Lower lobe of right lung (tissue), 2 donors: Measurements from ENCODE around the gene SORBS2. TPM values are rescaled to one million over a fixed set of nuclear protein-coding genes. Genes with fewer than 3 reads are reported as not detected.
A peak's percentile ranks its signal among the peaks of the same experiment; 100 is the strongest.

Experiments used
- ATAC-seq, 2 donors: fragments of 200-7000 bp; cut with Tn5 transposase; one replicate each; pipeline ENCODE4 v1.9.1; 2020 to 2022; ENCODE audit warnings: mild to moderate bottlenecking in 2 of 2, moderate library complexity in 2 of 2
- DNase-seq: peaks from one replicate; pipeline ENCODE4 v3.0.0-alpha.2; 2020
- H3K27ac ChIP-seq: fragments of 200-600 bp; one replicate; pipeline ENCODE4 v1.8.0; 2022
- H3K27me3 ChIP-seq: fragments of 200-600 bp; one replicate; pipeline ENCODE4 v1.8.0; 2022; ENCODE audit warnings: low read depth
- H3K36me3 ChIP-seq: fragments of 200-600 bp; one replicate; pipeline ENCODE4 v1.8.0; 2022; ENCODE audit warnings: mild to moderate bottlenecking
- H3K4me1 ChIP-seq: fragments of 200-600 bp; one replicate; pipeline ENCODE4 v1.8.0; 2022
- H3K4me3 ChIP-seq: fragments of 200-600 bp; one replicate; pipeline ENCODE4 v1.8.0; 2022; ENCODE audit warnings: mild to moderate bottlenecking
- H3K9me3 ChIP-seq: fragments of 200-600 bp; one replicate; pipeline ENCODE4 v1.8.0; 2022
- CTCF ChIP-seq: fragments of 200-600 bp; IDR thresholded peaks from one replicate; pipeline ENCODE4 v1.8.0; 2022; ENCODE audit warnings: antibody characterized with exemption, mild to moderate bottlenecking
- intact Hi-C: fragments of 100-400 bp; cut with DNase I; formaldehyde crosslinking; loops from one replicate; pipeline ENCODE4 v1.11.0; 2022
- total RNA-seq: library from RNA; stranded (reverse); fragmentation: NEBNext Ultra II Directional; extraction: Animal tissue kit (Norgen Biotek cat#: 25700); gene quantifications from one replicate; pipeline ENCODE4 v1.2.1, GENCODE V29; 2021
- donor health status: DM: no; HTN: yes; CAD: no; lungs with severe emphysema.

The SORBS2 gene
- total RNA-seq, 1 donor from 2014 or later, result 49.3 TPM

- Histone ChIP-seq H3K27ac (peak overlapping the region; percentile 4), H3K27me3 (no peaks in the 10 kb centered on the region), H3K36me3 (no peaks in the 10 kb centered on the region), H3K9me3 (no peaks in the 10 kb centered on the region), H3K4me3 (no peak overlapping the region), H3K4me1 (peaks cover 30% of the 10 kb centered on the region)
- intact Hi-C loops, result no loop called here
- no peak for TF ChIP-seq CTCF
- DNase-seq (no peak), ATAC-seq (peak; percentile 19 to 49)
Observed at GRCh38 chr4:185838104-185838452, 26.1 kb upstream of the SORBS2 start.

- peak overlapping the region; percentile 4 for H3K27ac ChIP-seq
- ATAC-seq, result peak in 1 of 2 donors; percentile 41
Observed at GRCh38 chr4:185837415-185838103, 25.6 kb upstream of the SORBS2 start.

DNA sequence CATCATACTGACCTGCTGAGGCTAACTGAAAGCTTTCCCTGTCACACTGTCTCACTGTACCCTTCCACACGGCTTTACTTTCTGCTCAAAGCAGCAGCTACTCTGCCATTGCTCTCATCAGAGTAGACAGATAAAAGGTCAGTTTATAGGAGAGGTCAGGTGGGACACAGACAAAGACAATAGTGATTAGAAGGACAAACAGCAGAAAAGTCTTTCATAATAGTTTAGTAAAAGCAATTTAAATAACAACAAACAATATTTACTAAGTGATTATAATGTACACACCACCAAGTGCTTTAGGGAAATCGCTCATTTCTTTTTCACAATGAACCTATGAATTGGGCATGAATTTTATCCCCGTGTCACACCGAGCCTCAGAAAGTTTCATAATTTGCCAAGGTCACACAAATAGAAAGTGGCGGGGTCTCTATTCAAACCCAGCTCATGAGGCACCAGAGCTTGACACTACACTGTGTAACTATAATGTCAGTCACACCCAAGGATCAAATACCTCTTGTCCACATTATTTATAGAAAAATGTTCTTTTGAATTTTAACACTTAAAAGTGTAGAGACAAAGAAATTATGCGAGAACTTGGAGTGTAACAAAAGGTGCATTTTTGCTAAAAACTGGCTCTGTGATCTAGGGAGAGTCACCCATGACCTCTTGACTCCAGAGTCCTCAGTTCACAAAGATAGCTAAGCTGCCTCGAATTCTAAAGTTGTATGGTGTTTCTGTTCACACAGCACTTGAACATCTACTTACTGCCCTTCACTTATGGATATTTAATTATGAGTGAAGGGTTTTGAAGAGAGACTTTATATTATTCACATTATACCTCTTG lies 24.5 kb upstream of the SORBS2 start:
- peaks cover 30% of the 10 kb centered on the region for H3K4me1 ChIP-seq
- no peak for TF ChIP-seq CTCF
- no peaks in the 10 kb centered on the region for H3K9me3 ChIP-seq
- ATAC-seq, result no peak
- no peak for DNase-seq
- H3K27ac ChIP-seq, result no peak overlapping the region
- H3K27me3 ChIP-seq, result no peaks in the 10 kb centered on the region
- intact Hi-C loops, result no loop called here
- H3K4me3 ChIP-seq, result no peak overlapping the region
- no peaks in the 10 kb centered on the region for H3K36me3 ChIP-seq

More at GRCh38 chr4:185837415-185838103, 25.6 kb upstream of the SORBS2 start:
- Histone ChIP-seq H3K36me3 (no peaks in the 10 kb centered on the region), H3K4me1 (peaks cover 30% of the 10 kb centered on the region), H3K9me3 (no peaks in the 10 kb centered on the region), H3K4me3 (no peak overlapping the region), H3K27me3 (no peaks in the 10 kb centered on the region)
- intact Hi-C loops, result no loop called here
- no peak for DNase-seq
- TF ChIP-seq CTCF, result no peak

- Histone ChIP-seq H3K4me1 (peaks cover 30% of the 10 kb centered on the region), H3K9me3 (no peaks in the 10 kb centered on the region), H3K27ac (no peak overlapping the region), H3K36me3 (no peaks in the 10 kb centered on the region), H3K27me3 (no peaks in the 10 kb centered on the region), H3K4me3 (no peak overlapping the region)
- ATAC-seq (no peak), DNase-seq (no peak)
- intact Hi-C loops, result no loop called here
- no peak for TF ChIP-seq CTCF
Observed at GRCh38 chr4:185835814-185836213, 23.8 kb upstream of the SORBS2 start.

- ATAC-seq, result no peak
- H3K4me1 ChIP-seq, result peaks cover 30% of the 10 kb centered on the region
- no peak overlapping the region for H3K4me3 ChIP-seq
- DNase-seq, result no peak
- no peaks in the 10 kb centered on the region for H3K27me3 ChIP-seq
- no peaks in the 10 kb centered on the region for H3K9me3 ChIP-seq
- no peak overlapping the region for H3K27ac ChIP-seq
- intact Hi-C loops, result no loop called here
- TF ChIP-seq CTCF, result no peak
- H3K36me3 ChIP-seq, result no peaks in the 10 kb centered on the region
Observed at GRCh38 chr4:185835336-185835735, 23.3 kb upstream of the SORBS2 start.
